Large intestine (tissue), 3 donors: Measurements from ENCODE around the gene TRPV6. TPM values are rescaled to one million over a fixed set of nuclear protein-coding genes. Genes with fewer than 3 reads are reported as not detected.

ENCODE experiments used
- DNase-seq, 2 donors: peaks; one replicate each; pipeline versions ENCODE4 v3.0.0 to v3.0.0-alpha.2; 2013
- H3K27ac ChIP-seq: one replicate; pipeline ENCODE4 v1.5.1; 2013; ENCODE audit warnings: low read length
- H3K27me3 ChIP-seq: 2 replicates; pipeline ENCODE4 v1.6.1; 2013; ENCODE audit warnings: low read length; ENCODE audit not compliant: control insufficient read depth, insufficient read depth
- H3K36me3 ChIP-seq: 2 replicates; pipeline ENCODE4 v1.6.1; 2013; ENCODE audit warnings: low read length; ENCODE audit not compliant: control insufficient read depth, insufficient read depth
- H3K4me1 ChIP-seq: one replicate; pipeline ENCODE4 v1.6.1; 2013; ENCODE audit warnings: low read length; ENCODE audit not compliant: control insufficient read depth, insufficient read depth
- H3K4me3 ChIP-seq: one replicate; pipeline ENCODE4 v1.5.1; 2013; ENCODE audit warnings: low read length
- H3K9me3 ChIP-seq: one replicate; pipeline ENCODE4 v1.6.1; 2013; ENCODE audit warnings: mild to moderate bottlenecking, low read depth, low read length, moderate library complexity; ENCODE audit not compliant: control insufficient read depth
- WGBS: methylation state at CpG from one replicate; pipeline ENCODE4 v1.1.5; 2013; ENCODE audit warnings: low lambda C conversion rate; ENCODE audit not compliant: insufficient coverage; 5-methylcytosine and 5-hydroxymethylcytosine counted together
- polyA plus RNA-seq: library from polyadenylated mRNA; unstranded; fragments of 120-200 nt; gene quantifications from one replicate; pipeline ENCODE4 v1.2.1, GENCODE V29; 2013

Gene TRPV6
- polyA plus RNA-seq, 1 donor, result 2.2 TPM

DNA sequence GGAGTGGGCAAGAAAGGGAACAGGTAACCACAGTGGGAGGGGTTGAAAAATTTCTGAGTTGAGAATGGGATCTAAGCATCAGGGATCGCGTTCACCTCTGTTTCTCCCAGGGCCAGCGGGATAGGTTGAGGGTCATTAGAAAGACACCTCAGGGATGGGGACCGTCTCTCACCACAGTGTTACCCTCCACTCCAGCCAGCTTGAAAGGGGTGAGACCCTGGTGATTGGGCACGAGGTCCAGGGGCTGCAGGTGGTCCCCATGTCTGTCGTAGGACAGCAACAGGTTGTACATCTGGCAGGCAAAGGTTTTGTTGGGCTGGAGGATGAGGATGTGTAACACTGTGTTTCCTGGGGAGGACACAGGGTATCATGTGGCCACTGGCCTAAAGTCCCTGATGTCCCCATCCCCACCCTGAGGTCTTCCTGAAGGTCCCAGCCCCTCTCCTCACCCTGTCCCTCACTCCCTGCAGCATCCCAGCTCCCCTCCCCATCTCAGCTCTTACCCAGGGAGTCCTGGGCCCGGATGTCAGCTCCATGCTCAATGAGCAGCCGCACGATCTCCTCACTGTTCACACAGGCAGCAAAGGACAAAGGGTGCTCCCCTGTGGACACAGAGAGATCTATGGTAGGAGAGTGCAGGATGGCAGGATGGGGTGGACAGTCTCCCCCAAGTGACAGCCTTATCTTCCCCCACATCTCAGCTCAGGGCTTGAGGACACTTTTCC, 9.1 kb downstream of the TRPV6 start:
- H3K36me3 ChIP-seq, result no peaks in the 10 kb centered on the region
- WGBS, result no CpG with 5 or more reads among the region's 9 CpGs
- DNase-seq, result no peak

GRCh38 chr7:142875456-142875855, 10.1 kb downstream of the TRPV6 start:
- H3K27ac ChIP-seq, result no peak overlapping the region
- no CpG with 5 or more reads among the region's 14 CpGs for WGBS
- no peak for DNase-seq
- no peaks in the 10 kb centered on the region for H3K9me3 ChIP-seq
- H3K36me3 ChIP-seq, result no peaks in the 10 kb centered on the region
- H3K4me3 ChIP-seq, result no peak overlapping the region
- H3K4me1 ChIP-seq, result no peaks in the 10 kb centered on the region
- peaks cover 5% of the 10 kb centered on the region for H3K27me3 ChIP-seq

More for the DNA sequence above, 9.1 kb downstream of the TRPV6 start:
- Histone ChIP-seq H3K9me3 (no peaks in the 10 kb centered on the region), H3K4me1 (no peaks in the 10 kb centered on the region), H3K27ac (no peak overlapping the region), H3K4me3 (no peak overlapping the region), H3K27me3 (peaks cover 5% of the 10 kb centered on the region)

DNA sequence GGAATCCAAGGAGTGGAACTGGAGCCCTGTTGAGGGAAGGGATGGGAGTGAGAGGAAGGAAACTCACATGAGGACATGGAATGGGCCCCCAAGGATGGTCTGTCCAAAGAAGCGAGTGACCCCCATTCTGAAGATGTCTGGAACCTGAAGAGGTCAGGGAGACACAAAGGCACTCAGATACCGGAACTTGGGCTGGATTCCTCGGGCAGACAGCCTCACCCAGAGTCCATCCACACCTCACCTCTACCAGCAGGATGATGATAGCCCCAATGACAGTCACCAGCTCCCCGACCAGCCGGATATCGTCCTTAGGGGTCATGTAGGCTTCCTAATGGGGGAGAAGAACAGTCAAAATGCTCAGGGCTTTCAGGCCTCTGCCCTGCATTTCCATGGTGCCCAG, 10.7 kb downstream of the TRPV6 start:
- Histone ChIP-seq H3K9me3 (no peaks in the 10 kb centered on the region), H3K36me3 (no peaks in the 10 kb centered on the region), H3K27ac (no peak overlapping the region), H3K4me3 (no peak overlapping the region), H3K4me1 (no peaks in the 10 kb centered on the region), H3K27me3 (peaks cover 5% of the 10 kb centered on the region)
- no CpG with 5 or more reads among the region's 6 CpGs for WGBS
- no peak for DNase-seq

DNA sequence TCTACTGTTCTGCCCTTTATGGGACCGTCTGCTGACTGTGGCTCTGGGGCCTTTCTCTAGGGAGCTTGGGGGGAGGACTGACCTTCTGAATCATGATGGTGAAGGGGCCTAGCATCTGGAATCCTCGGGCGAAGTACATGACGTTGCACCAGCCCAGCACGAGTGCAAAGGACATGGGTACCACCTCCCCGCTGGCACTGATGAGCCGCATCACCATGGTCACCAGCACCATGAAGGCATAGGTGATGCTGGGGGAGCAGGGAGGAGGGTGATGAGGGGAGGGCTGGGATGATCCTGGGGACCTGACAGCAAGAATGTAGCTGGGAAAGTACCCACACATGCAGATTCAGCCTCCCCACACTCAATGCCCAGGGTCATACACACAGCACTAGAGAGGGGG, 11.1 kb downstream of the TRPV6 start:
- Histone ChIP-seq H3K36me3 (no peaks in the 10 kb centered on the region), H3K27me3 (peaks cover 5% of the 10 kb centered on the region), H3K4me1 (no peaks in the 10 kb centered on the region), H3K4me3 (no peak overlapping the region), H3K27ac (no peak overlapping the region), H3K9me3 (no peaks in the 10 kb centered on the region)
- DNase-seq, result no peak
- no CpG with 5 or more reads among the region's 7 CpGs for WGBS

- WGBS, result no CpG with 5 or more reads among the region's 5 CpGs
- Histone ChIP-seq H3K9me3 (no peaks in the 10 kb centered on the region), H3K27me3 (peaks cover 5% of the 10 kb centered on the region), H3K4me3 (no peak overlapping the region), H3K27ac (no peak overlapping the region), H3K4me1 (no peaks in the 10 kb centered on the region), H3K36me3 (no peaks in the 10 kb centered on the region)
- DNase-seq, result no peak
These were observed 11.7 kb downstream of the TRPV6 start for GRCh38 chr7:142873871-142874270.

- no peak for DNase-seq
- H3K27me3 ChIP-seq, result peaks cover 1% of the 10 kb centered on the region
- no peaks in the 10 kb centered on the region for H3K36me3 ChIP-seq
- H3K27ac ChIP-seq, result no peak overlapping the region
- no peak overlapping the region for H3K4me3 ChIP-seq
- peaks cover under 1% of the 10 kb centered on the region for H3K9me3 ChIP-seq
- no CpG with 5 or more reads among the region's 11 CpGs for WGBS
- no peaks in the 10 kb centered on the region for H3K4me1 ChIP-seq
These were observed 12.2 kb downstream of the TRPV6 start for GRCh38 chr7:142873281-142873784.

- WGBS, result no CpG with 5 or more reads among the region's 15 CpGs
- no peak overlapping the region for H3K27ac ChIP-seq
- no peak for DNase-seq
These were observed 13.4 kb downstream of the TRPV6 start for GRCh38 chr7:142872106-142872675.

DNA sequence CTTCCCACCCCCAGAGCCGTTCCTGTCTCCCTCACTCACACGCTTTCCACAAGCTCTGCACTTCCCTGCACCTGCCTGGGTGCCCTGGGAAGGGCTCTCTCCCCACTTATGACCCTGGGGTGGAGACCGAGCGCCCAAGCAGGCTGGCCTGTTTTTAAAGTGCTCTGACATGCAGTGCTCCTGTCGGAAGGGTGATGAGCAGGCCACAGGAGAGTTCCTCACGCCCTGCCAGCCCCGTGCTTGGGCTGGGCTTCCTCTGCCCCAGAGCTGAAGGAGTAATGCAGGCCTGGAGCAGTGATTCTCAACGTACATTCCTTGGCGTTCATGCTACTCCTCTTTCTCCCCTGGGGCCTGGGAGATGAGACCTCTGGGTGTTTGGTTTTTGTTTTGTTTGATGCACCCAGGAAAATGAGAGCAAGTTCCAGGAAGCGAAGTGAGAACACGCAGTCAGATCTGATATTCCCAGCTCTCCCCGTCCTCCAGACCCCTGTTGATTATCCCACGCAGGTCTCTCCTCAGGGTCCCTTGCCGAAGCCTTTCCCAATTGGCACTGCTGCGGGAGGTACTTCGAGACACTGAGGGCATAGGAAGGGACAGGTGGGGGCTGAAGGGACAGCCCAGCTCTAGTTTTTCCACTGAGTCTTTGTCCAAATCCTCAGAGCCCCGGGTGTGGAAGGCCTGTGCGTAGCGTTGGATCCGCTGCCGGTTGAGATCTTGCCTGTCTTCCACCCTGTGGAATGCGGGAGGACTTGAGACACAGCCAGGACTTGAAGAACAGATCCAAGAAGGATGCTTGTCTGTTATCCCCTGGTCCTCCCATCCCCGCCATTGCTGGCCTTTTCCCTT, 14.1 kb downstream of the TRPV6 start:
- Histone ChIP-seq H3K4me3 (no peak overlapping the region), H3K4me1 (no peaks in the 10 kb centered on the region), H3K27ac (no peak overlapping the region), H3K36me3 (no peaks in the 10 kb centered on the region), H3K27me3 (no peaks in the 10 kb centered on the region), H3K9me3 (peaks cover 2% of the 10 kb centered on the region)
- DNase-seq, result no peak
- WGBS, result 100% methylated on average over 6 of the region's 23 CpGs

More at GRCh38 chr7:142872106-142872675, 13.4 kb downstream of the TRPV6 start:
- Histone ChIP-seq H3K4me3 (no peak overlapping the region), H3K27me3 (no peaks in the 10 kb centered on the region), H3K36me3 (no peaks in the 10 kb centered on the region), H3K9me3 (peaks cover 2% of the 10 kb centered on the region), H3K4me1 (no peaks in the 10 kb centered on the region)

GRCh38 chr7:142870566-142871259, 14.8 kb downstream of the TRPV6 start:
- Histone ChIP-seq H3K27me3 (no peaks in the 10 kb centered on the region), H3K36me3 (no peaks in the 10 kb centered on the region), H3K4me3 (no peak overlapping the region), H3K27ac (no peak overlapping the region), H3K4me1 (no peaks in the 10 kb centered on the region), H3K9me3 (peaks cover 2% of the 10 kb centered on the region)
- WGBS, result no CpG with 5 or more reads among the region's 14 CpGs
- DNase-seq, result no peak

DNA sequence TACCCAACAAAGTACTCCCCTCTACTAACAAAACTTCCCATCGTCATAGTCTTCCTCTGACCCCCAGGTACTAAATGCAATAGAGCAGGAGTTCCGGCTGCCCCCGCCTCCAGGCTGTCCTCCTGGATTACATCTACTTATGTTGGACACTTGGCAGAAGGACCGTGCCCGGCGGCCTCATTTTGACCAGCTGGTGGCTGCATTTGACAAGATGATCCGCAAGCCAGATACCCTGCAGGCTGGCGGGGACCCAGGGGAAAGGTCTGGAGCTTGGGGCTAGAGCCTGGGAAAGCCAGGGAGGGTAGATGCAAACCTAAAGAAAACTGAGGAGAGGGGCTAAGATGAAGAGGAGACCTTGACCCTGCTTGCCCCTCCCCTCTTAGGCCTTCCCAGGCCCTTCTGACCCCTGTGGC, 15.4 kb downstream of the TRPV6 start:
- H3K4me3 ChIP-seq, result no peak overlapping the region
- peaks cover 2% of the 10 kb centered on the region for H3K9me3 ChIP-seq
- no peaks in the 10 kb centered on the region for H3K27me3 ChIP-seq
- DNase-seq, result no peak
- H3K36me3 ChIP-seq, result no peaks in the 10 kb centered on the region
- H3K27ac ChIP-seq, result no peak overlapping the region
- no CpG with 5 or more reads among the region's 8 CpGs for WGBS
- no peaks in the 10 kb centered on the region for H3K4me1 ChIP-seq
